ENCODE data around the gene CHST15.

Gene CHST15

GRCh38 chr10:124069341-124070264 is 23.8 kb downstream of the CHST15 start:
- TF ChIP-seq CTCF (IDR thresholded peaks at IDR 0.05; ENCODE audit: insufficient read depth, low read length, poor library complexity, severe bottlenecking), result no peak
- Histone ChIP-seq H3K27me3 (replicated peaks; ENCODE audit: control insufficient read depth, insufficient read depth, low read length) (peaks cover 5% of the 10 kb centered on the region), H3K36me3 (ENCODE audit: control insufficient read depth, insufficient read depth, low read length) (no peaks in the 10 kb centered on the region), H3K4me3 (replicated peaks; ENCODE audit: low read depth, low read length) (no peak overlapping the region)
- DNase-seq (ENCODE audit: extremely low read depth, insufficient read length), result no peak

- no peaks in the 10 kb centered on the region for H3K36me3 ChIP-seq (ENCODE audit: control insufficient read depth, insufficient read depth, low read length)
- H3K4me3 ChIP-seq (replicated peaks; ENCODE audit: low read depth, low read length), result no peak overlapping the region
- TF ChIP-seq CTCF (IDR thresholded peaks at IDR 0.05; ENCODE audit: insufficient read depth, low read length, poor library complexity, severe bottlenecking), result no peak
- no peak for DNase-seq (ENCODE audit: extremely low read depth, insufficient read length)
- H3K27me3 ChIP-seq (replicated peaks; ENCODE audit: control insufficient read depth, insufficient read depth, low read length), result peaks cover 3% of the 10 kb centered on the region
Observed at GRCh38 chr10:124068929-124069328, 24.5 kb downstream of the CHST15 start.

GRCh38 chr10:124067825-124068400 is 25.5 kb downstream of the CHST15 start:
- Histone ChIP-seq H3K4me3 (replicated peaks; ENCODE audit: low read depth, low read length) (no peak overlapping the region), H3K27me3 (replicated peaks; ENCODE audit: control insufficient read depth, insufficient read depth, low read length) (peaks cover 3% of the 10 kb centered on the region), H3K36me3 (ENCODE audit: control insufficient read depth, insufficient read depth, low read length) (no peaks in the 10 kb centered on the region)
- no peak for TF ChIP-seq CTCF (IDR thresholded peaks at IDR 0.05; ENCODE audit: insufficient read depth, low read length, poor library complexity, severe bottlenecking)
- DNase-seq (ENCODE audit: extremely low read depth, insufficient read length), result no peak

GRCh38 chr10:124066781-124067714 is 26.4 kb downstream of the CHST15 start:
- no peak overlapping the region for H3K4me3 ChIP-seq (replicated peaks; ENCODE audit: low read depth, low read length)
- no peak for DNase-seq (ENCODE audit: extremely low read depth, insufficient read length)
- H3K36me3 ChIP-seq (ENCODE audit: control insufficient read depth, insufficient read depth, low read length), result no peaks in the 10 kb centered on the region
- no peaks in the 10 kb centered on the region; the same call in 1 of the 2 replicates for H3K27me3 ChIP-seq (replicated peaks; ENCODE audit: control insufficient read depth, insufficient read depth, low read length)
- no peak for TF ChIP-seq CTCF (IDR thresholded peaks at IDR 0.05; ENCODE audit: insufficient read depth, low read length, poor library complexity, severe bottlenecking)

- no peak for TF ChIP-seq CTCF (IDR thresholded peaks at IDR 0.05; ENCODE audit: insufficient read depth, low read length, poor library complexity, severe bottlenecking)
- Histone ChIP-seq H3K4me3 (replicated peaks; ENCODE audit: low read depth, low read length) (no peak overlapping the region), H3K27me3 (replicated peaks; ENCODE audit: control insufficient read depth, insufficient read depth, low read length) (no peaks in the 10 kb centered on the region; the same call in 1 of the 2 replicates), H3K36me3 (ENCODE audit: control insufficient read depth, insufficient read depth, low read length) (no peaks in the 10 kb centered on the region)
- DNase-seq (ENCODE audit: extremely low read depth, insufficient read length), result no peak
Observed at GRCh38 chr10:124066126-124066700, 27.2 kb downstream of the CHST15 start.
